Measurements from ENCODE around the gene SYNPO2. TPM values are rescaled to one million over a fixed set of nuclear protein-coding genes. Genes with fewer than 3 reads are reported as not detected.

Gene SYNPO2, protein sequence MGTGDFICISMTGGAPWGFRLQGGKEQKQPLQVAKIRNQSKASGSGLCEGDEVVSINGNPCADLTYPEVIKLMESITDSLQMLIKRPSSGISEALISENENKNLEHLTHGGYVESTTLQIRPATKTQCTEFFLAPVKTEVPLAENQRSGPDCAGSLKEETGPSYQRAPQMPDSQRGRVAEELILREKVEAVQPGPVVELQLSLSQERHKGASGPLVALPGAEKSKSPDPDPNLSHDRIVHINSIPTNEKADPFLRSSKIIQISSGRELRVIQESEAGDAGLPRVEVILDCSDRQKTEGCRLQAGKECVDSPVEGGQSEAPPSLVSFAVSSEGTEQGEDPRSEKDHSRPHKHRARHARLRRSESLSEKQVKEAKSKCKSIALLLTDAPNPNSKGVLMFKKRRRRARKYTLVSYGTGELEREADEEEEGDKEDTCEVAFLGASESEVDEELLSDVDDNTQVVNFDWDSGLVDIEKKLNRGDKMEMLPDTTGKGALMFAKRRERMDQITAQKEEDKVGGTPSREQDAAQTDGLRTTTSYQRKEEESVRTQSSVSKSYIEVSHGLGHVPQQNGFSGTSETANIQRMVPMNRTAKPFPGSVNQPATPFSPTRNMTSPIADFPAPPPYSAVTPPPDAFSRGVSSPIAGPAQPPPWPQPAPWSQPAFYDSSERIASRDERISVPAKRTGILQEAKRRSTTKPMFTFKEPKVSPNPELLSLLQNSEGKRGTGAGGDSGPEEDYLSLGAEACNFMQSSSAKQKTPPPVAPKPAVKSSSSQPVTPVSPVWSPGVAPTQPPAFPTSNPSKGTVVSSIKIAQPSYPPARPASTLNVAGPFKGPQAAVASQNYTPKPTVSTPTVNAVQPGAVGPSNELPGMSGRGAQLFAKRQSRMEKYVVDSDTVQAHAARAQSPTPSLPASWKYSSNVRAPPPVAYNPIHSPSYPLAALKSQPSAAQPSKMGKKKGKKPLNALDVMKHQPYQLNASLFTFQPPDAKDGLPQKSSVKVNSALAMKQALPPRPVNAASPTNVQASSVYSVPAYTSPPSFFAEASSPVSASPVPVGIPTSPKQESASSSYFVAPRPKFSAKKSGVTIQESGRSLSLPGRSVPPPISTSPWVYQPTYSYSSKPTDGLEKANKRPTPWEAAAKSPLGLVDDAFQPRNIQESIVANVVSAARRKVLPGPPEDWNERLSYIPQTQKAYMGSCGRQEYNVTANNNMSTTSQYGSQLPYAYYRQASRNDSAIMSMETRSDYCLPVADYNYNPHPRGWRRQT
- total RNA-seq: 1 to 10 TPM; 1.2 to 1.4 TPM

- CTCF ChIA-PET: interaction anchor here (0.8 kb wide), 1 partner anchor 137 kb away, joined by 4 read pairs; no protein-coding TSS in a partner anchor
- Mint-ChIP-seq H3K36me3 (ENCODE audit: low read depth) (no peaks in the 10 kb centered on the region), H3K4me3 (peak within 1 kb of the TSS; percentile 64), H3K27me3 (peaks cover 45% of the 10 kb centered on the region), H3K9me3 (no peaks in the 10 kb centered on the region), H3K4me1 (peaks cover 19% of the 10 kb centered on the region), H3K27ac (peak within 1 kb of the TSS; percentile 9)
- DNase-seq: peak; percentile 26
- POLR2A ChIA-PET: no interaction called here
Measured at GRCh38 chr4:118888666-118889311, at the start of gene SYNPO2. Gene SYNPO2, plus strand, starts transcription at chr4:118888854. Its CDS starts 183 bp downstream, at chr4:118889037.

GRCh38 chr4:118839221-118839927 is 49.3 kb upstream of the SYNPO2 start:
- DNase-seq: no peak
- Mint-ChIP-seq H3K4me1 (peaks cover 13% of the 10 kb centered on the region), H3K27me3 (peaks cover 2% of the 10 kb centered on the region), H3K9me3 (no peaks in the 10 kb centered on the region), H3K4me3 (no peak overlapping the region), H3K36me3 (ENCODE audit: low read depth) (peaks cover 1% of the 10 kb centered on the region), H3K27ac (no peak overlapping the region)
- POLR2A ChIA-PET: no interaction called here
- CTCF ChIA-PET: interaction anchor here (1.1 to 1.4 kb wide), 3 partner anchors 8 to 460 kb away, joined by 3 to 4 read pairs (median 3); no protein-coding TSS in a partner anchor

DNA sequence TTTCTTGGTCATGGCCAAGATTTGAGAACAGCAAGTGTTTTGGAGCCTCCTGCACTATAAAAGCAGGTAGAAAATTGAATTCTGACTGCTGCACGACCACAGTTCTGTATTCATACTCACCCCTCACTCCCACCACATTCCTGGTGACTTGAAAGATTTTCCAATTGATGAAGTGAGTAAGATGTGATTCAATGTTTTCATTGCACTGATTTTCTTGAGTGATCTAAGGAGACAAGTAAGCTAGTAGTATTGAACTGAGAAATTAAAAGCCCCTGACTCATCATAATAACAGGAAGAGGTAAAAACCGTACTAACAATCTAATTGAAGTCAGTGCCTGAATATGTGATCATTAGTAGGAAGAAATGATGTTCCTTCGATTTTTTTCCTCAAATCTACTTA is 46.6 kb upstream of the SYNPO2 start:
- no peak for DNase-seq
- POLR2A ChIA-PET: no interaction called here
- Mint-ChIP-seq H3K4me3 (no peak overlapping the region), H3K36me3 (ENCODE audit: low read depth) (no peaks in the 10 kb centered on the region), H3K27ac (no peak overlapping the region), H3K27me3 (peaks cover 10% of the 10 kb centered on the region), H3K4me1 (no peaks in the 10 kb centered on the region), H3K9me3 (no peaks in the 10 kb centered on the region)
- CTCF ChIA-PET: no interaction called here

DNA sequence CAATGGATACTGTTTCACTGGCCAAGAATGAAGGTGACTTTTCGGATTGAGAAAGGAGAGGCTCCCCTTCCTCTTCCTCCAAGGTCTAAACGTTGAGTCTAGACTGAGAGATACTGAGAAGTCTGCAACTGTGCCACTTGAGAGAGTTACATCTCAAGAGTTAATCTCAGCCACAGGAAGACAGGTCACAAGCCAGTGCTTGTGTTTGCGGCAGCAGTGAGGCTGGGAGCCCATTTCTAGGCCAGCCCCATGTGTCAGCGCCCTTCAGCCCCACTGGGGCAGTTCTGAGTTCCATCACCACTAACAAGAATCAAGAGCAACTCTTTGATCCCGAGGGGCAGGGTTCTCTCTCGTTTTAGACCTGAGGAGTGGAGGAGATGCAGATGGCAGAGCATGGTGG is 45.4 kb upstream of the SYNPO2 start:
- no peaks in the 10 kb centered on the region for H3K9me3 Mint-ChIP-seq
- CTCF ChIA-PET: no interaction called here
- H3K27ac Mint-ChIP-seq: no peak overlapping the region
- no peak overlapping the region for H3K4me3 Mint-ChIP-seq
- no peak for DNase-seq
- no peaks in the 10 kb centered on the region for H3K4me1 Mint-ChIP-seq
- H3K27me3 Mint-ChIP-seq: peaks cover 16% of the 10 kb centered on the region
- POLR2A ChIA-PET: no interaction called here
- no peaks in the 10 kb centered on the region for H3K36me3 Mint-ChIP-seq (ENCODE audit: low read depth)

- POLR2A ChIA-PET: no interaction called here
- no peak overlapping the region for H3K27ac Mint-ChIP-seq
- H3K4me3 Mint-ChIP-seq: no peak overlapping the region
- CTCF ChIA-PET: interaction anchor here (1.4 kb wide), 1 partner anchor 8 kb away, joined by 4 read pairs; no protein-coding TSS in a partner anchor
- peaks cover 5% of the 10 kb centered on the region for H3K9me3 Mint-ChIP-seq
- H3K36me3 Mint-ChIP-seq (ENCODE audit: low read depth): peaks cover 7% of the 10 kb centered on the region
- peaks cover 16% of the 10 kb centered on the region for H3K27me3 Mint-ChIP-seq
- peaks cover 7% of the 10 kb centered on the region for H3K4me1 Mint-ChIP-seq
- no peak for DNase-seq
Measured at GRCh38 chr4:118845552-118846050, 43.1 kb upstream of the SYNPO2 start.

DNA sequence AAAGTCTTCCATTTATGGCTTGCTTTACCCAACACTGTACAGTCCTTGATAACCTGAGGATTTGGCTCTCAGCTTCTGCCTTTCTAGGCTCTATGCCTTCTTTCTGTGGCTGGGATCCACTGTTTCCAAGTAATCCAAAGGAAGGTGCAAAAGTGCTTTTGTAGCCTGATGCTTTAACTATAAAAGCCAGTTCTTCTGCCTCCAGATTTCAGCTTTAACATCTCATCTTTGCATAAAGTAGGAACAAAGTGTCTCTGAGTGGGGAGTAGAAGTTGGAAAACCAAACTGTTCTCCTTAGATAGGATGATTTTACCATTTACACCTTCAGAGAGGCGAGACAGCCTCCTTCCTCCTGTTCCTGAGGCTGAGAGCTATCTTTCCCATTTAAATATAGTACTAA is 41.7 kb upstream of the SYNPO2 start:
- Mint-ChIP-seq H3K4me1 (peaks cover 19% of the 10 kb centered on the region), H3K27ac (no peak overlapping the region), H3K27me3 (peaks cover 14% of the 10 kb centered on the region), H3K4me3 (no peak overlapping the region), H3K9me3 (peaks cover 6% of the 10 kb centered on the region), H3K36me3 (ENCODE audit: low read depth) (peaks cover 12% of the 10 kb centered on the region)
- POLR2A ChIA-PET: no interaction called here
- no peak for DNase-seq
- CTCF ChIA-PET: interaction anchor here (1.2 kb wide), 1 partner anchor 18 kb away, joined by 6 read pairs; no protein-coding TSS in a partner anchor

- peaks cover 14% of the 10 kb centered on the region for H3K27me3 Mint-ChIP-seq
- no peak overlapping the region for H3K4me3 Mint-ChIP-seq
- no peak for DNase-seq
- peaks cover 8% of the 10 kb centered on the region for H3K9me3 Mint-ChIP-seq
- peaks cover 28% of the 10 kb centered on the region for H3K4me1 Mint-ChIP-seq
- no peak overlapping the region for H3K27ac Mint-ChIP-seq
- ChIA-PET CTCF (interaction anchor here (1.0 kb wide), 1 partner anchor 9 kb away, joined by 3 read pairs; no protein-coding TSS in a partner anchor), POLR2A (no interaction called here)
- H3K36me3 Mint-ChIP-seq (ENCODE audit: low read depth): peaks cover 18% of the 10 kb centered on the region
Measured at GRCh38 chr4:118848242-118848641, 40.4 kb upstream of the SYNPO2 start.

GRCh38 chr4:118848901-118849300 is 39.8 kb upstream of the SYNPO2 start:
- CTCF ChIA-PET: interaction anchor here (2.1 kb wide), 1 partner anchor 14 kb away, joined by 4 read pairs; no protein-coding TSS in a partner anchor
- DNase-seq: no peak
- H3K36me3 Mint-ChIP-seq (ENCODE audit: low read depth): peaks cover 18% of the 10 kb centered on the region
- no peak overlapping the region for H3K27ac Mint-ChIP-seq
- peaks cover 28% of the 10 kb centered on the region for H3K4me1 Mint-ChIP-seq
- H3K27me3 Mint-ChIP-seq: peaks cover 14% of the 10 kb centered on the region
- POLR2A ChIA-PET: no interaction called here
- H3K9me3 Mint-ChIP-seq: peaks cover 8% of the 10 kb centered on the region
- no peak overlapping the region for H3K4me3 Mint-ChIP-seq

GRCh38 chr4:118849867-118850487 is 38.7 kb upstream of the SYNPO2 start:
- Mint-ChIP-seq H3K4me1 (peaks cover 28% of the 10 kb centered on the region), H3K27ac (peak overlapping the region; percentile 92), H3K4me3 (peak overlapping the region; percentile 93), H3K36me3 (ENCODE audit: low read depth) (peaks cover 18% of the 10 kb centered on the region), H3K9me3 (peaks cover 8% of the 10 kb centered on the region), H3K27me3 (peaks cover 11% of the 10 kb centered on the region)
- ChIA-PET CTCF (interaction anchor here (0.7 to 2.1 kb wide), 2 partner anchors 15 to 141 kb away, joined by 3 to 4 read pairs; no protein-coding TSS in a partner anchor), POLR2A (no interaction called here)
- no peak for DNase-seq

DNA sequence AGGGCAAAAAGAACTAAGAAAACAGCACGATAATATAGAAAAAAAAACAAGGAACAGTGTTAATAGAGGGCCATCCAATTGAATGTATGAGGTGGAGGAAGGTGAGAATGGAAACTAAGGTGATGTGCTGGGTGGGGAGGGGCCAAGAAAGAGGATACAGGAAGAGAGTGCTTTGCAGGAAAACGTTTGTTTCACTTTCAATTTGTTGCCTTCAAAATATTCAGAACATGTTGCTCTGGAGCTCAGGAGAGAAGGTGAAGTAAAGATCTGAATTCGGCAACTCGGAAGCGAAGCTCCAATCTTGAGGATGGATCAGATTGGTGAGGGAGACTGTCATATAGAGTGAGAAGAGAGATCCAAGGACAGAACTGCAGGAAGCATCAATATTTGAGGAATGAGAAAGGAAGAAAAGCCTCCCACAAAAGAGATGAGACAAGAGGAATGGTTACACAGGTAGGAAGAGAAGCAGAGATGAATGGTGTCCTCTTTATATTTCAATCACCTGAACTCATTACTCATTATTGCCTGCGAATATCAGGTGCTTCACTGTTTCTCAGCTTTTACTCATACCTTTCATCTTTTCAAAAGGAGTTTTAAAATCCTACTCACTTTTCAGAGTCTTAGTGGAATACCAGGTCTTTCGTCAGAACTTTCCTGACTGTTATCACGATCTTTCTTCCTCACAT is 38.0 kb upstream of the SYNPO2 start:
- ChIA-PET POLR2A (no interaction called here), CTCF (interaction anchor here (0.7 to 2.1 kb wide), 2 partner anchors 9 to 16 kb away, joined by 3 to 4 read pairs; no protein-coding TSS in a partner anchor)
- Mint-ChIP-seq H3K9me3 (peaks cover 8% of the 10 kb centered on the region), H3K4me3 (peak overlapping the region; percentile 93), H3K27me3 (peaks cover 11% of the 10 kb centered on the region), H3K36me3 (ENCODE audit: low read depth) (peaks cover 18% of the 10 kb centered on the region), H3K4me1 (peaks cover 28% of the 10 kb centered on the region), H3K27ac (peak overlapping the region; percentile 92)
- DNase-seq: peak; percentile 65

GRCh38 chr4:118857760-118858159 is 30.9 kb upstream of the SYNPO2 start:
- Mint-ChIP-seq H3K27me3 (no peaks in the 10 kb centered on the region), H3K4me3 (no peak overlapping the region), H3K36me3 (ENCODE audit: low read depth) (no peaks in the 10 kb centered on the region), H3K27ac (no peak overlapping the region), H3K9me3 (no peaks in the 10 kb centered on the region), H3K4me1 (peaks cover 3% of the 10 kb centered on the region)
- no peak for DNase-seq
- CTCF ChIA-PET: no interaction called here
- POLR2A ChIA-PET: no interaction called here
